Gastrocnemius medialis (tissue), 4 donors: ENCODE results near the gene RBM42.

ENCODE experiments used
- CTCF ChIP-seq, 5 experiments: fragments of 450-650 bp in 3 of 5; fragments of 200-600 bp in 2 of 5; sonication (generic) in 2 of 5; IDR thresholded peaks in 4 of 5; conservative IDR thresholded peaks in 1 of 5; 1 replicate in 4 of 5; 2 replicates in 1 of 5; pipeline ENCODE4 v1.5.1; 2016 to 2019; ENCODE audit warnings: antibody characterized with exemption in 5 of 5, mild to moderate bottlenecking in 3 of 5, moderate library complexity in 3 of 5
- POLR2A ChIP-seq, 2 donors: fragments of 450-650 bp; IDR thresholded peaks; one replicate each; pipeline ENCODE4 v1.6.1; 2017; ENCODE audit warnings: antibody characterized with exemption in 2 of 2, mild to moderate bottlenecking in 2 of 2, moderate library complexity in 2 of 2

DNA sequence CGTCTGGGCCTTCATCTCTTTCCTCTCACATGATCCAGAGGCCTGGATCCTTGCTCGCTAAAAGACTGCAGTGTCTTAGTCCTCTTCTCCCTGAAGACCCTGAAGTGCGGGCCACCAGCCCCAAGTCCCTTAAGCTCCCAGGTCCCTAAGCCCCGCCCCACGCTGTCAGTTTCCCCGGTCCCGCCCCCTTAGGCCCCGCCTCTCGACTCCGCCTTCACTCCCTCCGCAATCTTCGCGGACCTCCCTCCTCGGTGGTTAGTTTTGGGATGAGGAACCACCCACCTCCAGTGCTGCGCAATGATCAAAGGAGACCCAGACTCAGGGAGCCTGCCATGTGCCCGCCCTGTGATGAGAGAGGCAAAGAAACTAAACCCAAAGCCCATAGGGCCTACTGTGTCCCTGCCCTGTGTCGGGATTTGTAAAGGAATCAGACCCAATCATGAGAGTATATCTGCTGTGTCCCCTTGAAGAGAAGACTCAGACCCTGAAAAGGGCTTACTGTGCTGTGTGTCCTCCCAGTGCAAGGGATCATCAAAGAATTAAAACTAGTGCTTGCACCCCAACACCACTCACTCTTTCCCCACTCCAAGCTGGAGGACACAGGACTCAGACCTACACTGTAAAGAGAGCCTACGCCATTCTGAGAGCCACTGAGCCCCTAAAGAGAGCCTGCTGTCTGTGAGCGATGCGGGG lies 16.3 kb downstream of the RBM42 start:
- no peak for TF ChIP-seq CTCF (IDR thresholded peaks at IDR 0.05 in 4 of 5, conservative IDR thresholded peaks at IDR 0.05 in 1 of 5)
- no peak for TF ChIP-seq POLR2A (IDR thresholded peaks at IDR 0.05)
